Activated T-cell treated with anti-CD3 and anti-CD28 coated beads for 4 hours (primary cell): Measurements from ENCODE around the gene MYL3.
"Not testable (repeated sequence)": the region's sequence is repeated elsewhere in the genome, so short reads cannot be mapped to it uniquely, and the experiment has no call there.

ENCODE experiments used
- DNase-seq: peaks from one replicate; pipeline ENCODE4 v3.0.0-alpha.2; 2020

The MYL3 gene

GRCh38 chr3:46849045-46849631, 14.1 kb downstream of the MYL3 start:
- DNase-seq: no peak

- no peak for DNase-seq
Measured at GRCh38 chr3:46848271-46849044, 14.8 kb downstream of the MYL3 start.

- DNase-seq: no peak
Measured at GRCh38 chr3:46847744-46848143, 15.5 kb downstream of the MYL3 start.

GRCh38 chr3:46846624-46847542, 16.4 kb downstream of the MYL3 start:
- DNase-seq: no peak

DNA sequence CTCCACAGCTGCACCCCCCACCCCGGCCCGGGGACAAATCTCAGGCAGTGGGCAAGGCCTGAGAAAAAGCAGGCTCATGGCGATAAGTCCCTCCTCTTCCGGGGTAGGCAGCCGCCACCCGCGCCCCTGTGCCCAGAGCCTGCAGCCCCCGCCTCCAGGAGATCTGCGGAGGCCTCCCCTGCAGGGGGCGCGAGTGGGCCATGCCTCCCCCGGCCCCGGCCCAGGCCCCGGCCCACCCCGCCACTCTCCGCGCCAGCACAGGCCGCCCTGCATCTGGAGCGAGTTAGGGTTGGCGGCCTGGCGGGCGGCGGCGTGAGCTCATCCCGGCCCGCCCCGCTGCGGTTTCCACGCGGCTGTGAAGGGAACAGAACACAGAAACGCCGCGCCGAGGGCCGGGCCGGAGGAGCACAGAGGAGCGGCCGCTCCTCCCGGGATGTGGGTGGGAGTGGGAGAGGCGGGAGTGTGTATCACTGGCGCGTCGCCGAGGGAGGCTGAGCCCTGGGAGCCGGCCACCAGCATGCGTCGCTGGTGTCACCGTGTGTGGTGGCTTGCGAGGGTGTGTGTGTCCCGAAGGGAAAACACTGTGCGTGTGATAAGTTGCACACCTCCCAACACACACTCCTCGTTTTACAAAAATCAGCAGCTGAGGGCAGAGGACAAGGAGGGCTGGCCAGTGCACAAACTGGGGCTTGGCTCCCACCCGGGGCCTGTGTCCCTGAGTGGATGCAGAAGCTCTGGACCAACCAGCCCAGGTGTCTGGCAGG, 17.2 kb downstream of the MYL3 start:
- DNase-seq: peak; percentile 54

GRCh38 chr3:46845397-46845859, 17.8 kb downstream of the MYL3 start:
- no peak for DNase-seq

- DNase-seq: no peak
Measured at GRCh38 chr3:46844881-46845312, 18.3 kb downstream of the MYL3 start.

DNA sequence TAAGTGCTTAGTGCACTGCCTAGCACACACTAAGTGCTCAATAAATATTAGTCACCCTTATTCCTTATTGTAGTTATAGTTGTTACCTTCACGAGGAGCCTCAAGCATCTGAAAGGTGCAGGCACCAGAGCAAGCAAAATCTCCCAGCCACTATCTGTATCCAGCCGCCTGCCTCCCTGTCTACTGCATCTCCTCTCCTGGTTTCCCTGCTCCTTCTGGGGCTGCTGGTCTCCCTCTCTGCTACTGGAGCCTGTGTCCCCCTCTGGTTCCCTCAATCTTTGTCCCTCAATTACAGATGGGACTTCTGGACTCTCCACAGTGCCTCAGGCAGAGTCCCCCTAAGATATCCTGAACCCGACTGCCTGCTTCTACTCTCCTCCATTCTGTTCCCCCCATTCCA, 18.8 kb downstream of the MYL3 start:
- DNase-seq: no peak

GRCh38 chr3:46843508-46843907, 19.7 kb downstream of the MYL3 start:
- DNase-seq: no peak

GRCh38 chr3:46840491-46840890, 22.8 kb downstream of the MYL3 start:
- DNase-seq: no peak

DNA sequence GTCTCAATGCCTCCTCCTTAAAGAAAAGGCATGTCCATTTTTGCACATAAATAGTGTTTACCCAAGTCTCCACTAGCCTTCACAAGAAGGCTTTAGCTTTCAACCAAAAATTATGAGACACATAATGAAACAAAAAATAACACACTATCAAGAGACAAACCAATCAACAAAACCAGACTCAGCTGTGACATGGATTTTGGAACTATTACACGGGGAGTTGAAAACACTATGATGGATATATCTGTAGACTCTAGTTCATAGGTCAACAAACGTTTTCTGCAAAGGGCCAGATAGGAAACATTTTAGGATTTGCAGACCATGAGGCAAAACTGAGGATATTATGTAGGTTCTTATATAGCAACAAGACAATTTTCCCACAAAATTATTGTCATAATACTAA, 24.9 kb downstream of the MYL3 start:
- DNase-seq: no peak

GRCh38 chr3:46835491-46835890, 27.8 kb downstream of the MYL3 start:
- DNase-seq: no peak

DNA sequence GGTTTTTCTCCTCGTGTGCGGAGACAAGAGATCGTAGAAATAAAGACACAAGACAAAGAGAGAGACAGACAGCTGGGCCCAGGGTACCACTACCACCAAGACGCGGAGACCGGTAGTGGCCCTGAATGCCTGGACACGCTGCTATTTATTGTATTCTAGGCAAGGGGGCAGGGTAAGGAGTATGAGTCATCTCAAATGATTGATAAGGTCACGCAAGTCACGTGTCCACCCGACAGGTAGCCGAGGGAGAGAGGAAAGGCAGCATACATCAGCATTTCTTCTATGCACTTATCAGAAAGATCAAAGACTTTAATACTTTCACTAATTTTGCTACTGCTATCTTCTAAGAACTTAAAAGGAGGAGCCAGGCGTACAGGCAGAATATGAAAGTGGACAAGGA, 28.2 kb downstream of the MYL3 start:
- DNase-seq: no peak

GRCh38 chr3:46833346-46834300, 29.6 kb downstream of the MYL3 start:
- DNase-seq: no peak

DNA sequence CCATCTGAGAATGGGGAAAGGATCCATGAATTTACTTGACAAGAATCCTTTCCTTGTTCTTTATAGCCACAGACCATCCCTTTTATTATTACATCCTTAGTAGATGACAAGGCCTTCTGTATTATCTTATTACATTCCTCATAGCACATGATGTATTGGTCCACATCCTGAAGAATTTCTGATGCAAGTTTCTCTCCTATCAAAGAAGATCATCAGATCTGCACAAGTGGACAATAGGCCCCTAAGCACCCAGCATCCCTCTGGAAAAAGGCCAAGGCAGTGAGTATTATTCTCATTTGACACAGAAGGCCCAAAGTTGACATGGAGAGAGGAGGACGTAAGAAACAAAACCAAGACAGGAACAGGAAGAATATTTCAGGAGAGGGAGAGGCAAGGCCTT, 31.4 kb downstream of the MYL3 start:
- DNase-seq: no peak

GRCh38 chr3:46831316-46831715, 31.9 kb downstream of the MYL3 start:
- DNase-seq: no peak

DNA sequence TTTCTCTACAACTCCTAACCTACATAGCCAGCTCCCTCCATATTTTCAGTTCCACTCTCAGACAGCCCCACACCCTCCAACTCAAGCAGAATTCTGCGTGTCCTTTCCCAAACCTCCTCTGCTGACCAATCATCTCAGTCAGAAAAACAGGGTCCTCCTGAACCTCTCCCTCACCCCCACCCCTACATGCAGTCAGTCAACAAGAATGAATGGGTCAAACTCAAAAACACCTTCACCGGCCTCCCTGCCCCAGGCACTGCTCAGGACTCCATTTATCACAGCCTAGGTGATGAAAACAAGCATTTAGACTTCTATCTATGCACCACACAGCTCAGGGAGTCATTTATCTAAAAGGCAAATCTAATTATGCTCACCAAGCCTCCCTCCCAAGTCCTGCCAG, 32.4 kb downstream of the MYL3 start:
- no peak for DNase-seq

GRCh38 chr3:46829699-46830208, 33.5 kb downstream of the MYL3 start:
- no peak for DNase-seq

DNA sequence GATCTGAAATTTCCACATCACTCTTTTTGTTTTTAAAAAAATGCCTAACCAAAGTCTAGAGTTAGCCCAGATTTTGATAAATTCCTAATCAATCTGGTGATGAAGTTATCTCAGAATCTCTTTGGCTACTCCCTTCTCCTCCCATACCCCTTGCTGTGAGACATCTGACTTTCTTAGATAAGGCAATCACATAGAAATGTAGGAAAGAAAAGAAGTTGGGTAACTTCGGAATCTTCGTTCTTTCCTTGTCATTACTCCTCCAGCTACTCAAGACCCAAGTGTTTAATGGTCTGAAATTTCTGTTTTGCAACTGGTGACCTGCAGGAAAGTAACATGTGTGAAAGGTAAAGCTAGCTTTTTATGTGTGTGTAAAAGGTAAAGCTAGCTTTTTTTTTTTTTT, 37.8 kb downstream of the MYL3 start:
- DNase-seq: no peak

- no peak for DNase-seq
Measured at GRCh38 chr3:46824211-46824970, 38.9 kb downstream of the MYL3 start.

DNA sequence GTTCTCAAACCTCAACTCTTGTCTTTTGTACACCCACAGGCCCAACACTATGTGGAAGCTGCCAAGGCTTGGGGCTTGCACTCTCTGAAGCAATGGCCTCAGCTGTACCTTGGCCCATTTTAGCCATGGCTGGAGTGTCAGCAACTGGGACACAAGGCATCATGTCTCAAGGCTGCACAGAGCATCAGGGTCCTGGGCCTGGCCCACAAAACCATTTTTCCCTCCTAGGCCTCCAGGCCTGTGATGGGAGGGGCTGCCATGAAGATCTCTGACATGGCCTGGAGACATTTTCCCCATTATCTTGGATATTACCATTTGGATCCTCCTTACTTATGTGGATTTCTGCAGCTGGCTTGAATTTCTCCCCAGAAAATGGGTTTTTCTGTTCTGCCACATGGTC, 39.9 kb downstream of the MYL3 start:
- not testable (repeated sequence) for DNase-seq
